GM13976 (cell line): ENCODE measurements around the gene KLF13.

Experiments used
- DNase-seq: peaks from one replicate; pipeline ENCODE4 v3.0.0; 2012; ENCODE audit warnings: low spot score
- CTCF ChIP-seq: IDR thresholded peaks from 2 replicates; pipeline ENCODE4 v1.5.1; 2012; ENCODE audit warnings: borderline replicate concordance, mild to moderate bottlenecking; ENCODE audit not compliant: insufficient read depth; ENCODE audit errors: extremely low read depth, missing control alignments, control extremely low read depth
- in situ Hi-C: fragments of 300-500 bp; cut with MboI; formaldehyde crosslinking; loops from one replicate; pipeline ENCODE4 v1.12.0; 2022; ENCODE audit warnings: low sequenced_read_pairs, mixed read lengths, inconsistent platforms; ENCODE audit not compliant: unreplicated experiment

The KLF13 gene

GRCh38 chr15:31403606-31404005 is 77.0 kb downstream of the KLF13 start:
- no peak for TF ChIP-seq CTCF
- in situ Hi-C loops = no loop called here
- DNase-seq = no peak

GRCh38 chr15:31404345-31404744 is 77.7 kb downstream of the KLF13 start:
- in situ Hi-C loops = no loop called here
- no peak for TF ChIP-seq CTCF
- no peak for DNase-seq

- in situ Hi-C loops = no loop called here
- DNase-seq = no peak
Observed at GRCh38 chr15:31405200-31405920, 78.7 kb downstream of the KLF13 start.

GRCh38 chr15:31407376-31407775 is 80.7 kb downstream of the KLF13 start:
- in situ Hi-C loops = no loop called here
- no peak for DNase-seq
- TF ChIP-seq CTCF = no peak

More at GRCh38 chr15:31405200-31405920, 78.7 kb downstream of the KLF13 start:
- no peak for TF ChIP-seq CTCF

- no peak for TF ChIP-seq CTCF
- no peak for DNase-seq
- in situ Hi-C loops = no loop called here
Observed at GRCh38 chr15:31407851-31408250, 81.2 kb downstream of the KLF13 start.

- in situ Hi-C loops = no loop called here
- DNase-seq = no peak
- TF ChIP-seq CTCF = no peak
Observed at GRCh38 chr15:31408724-31409123, 82.1 kb downstream of the KLF13 start.
